ENCODE results near the gene AKNA. TPM values are rescaled to one million over a fixed set of nuclear protein-coding genes. Genes with fewer than 3 reads are reported as not detected.

Gene AKNA
- total RNA-seq, 1 experiment from 2014 or later, result 29.3 TPM

DNA sequence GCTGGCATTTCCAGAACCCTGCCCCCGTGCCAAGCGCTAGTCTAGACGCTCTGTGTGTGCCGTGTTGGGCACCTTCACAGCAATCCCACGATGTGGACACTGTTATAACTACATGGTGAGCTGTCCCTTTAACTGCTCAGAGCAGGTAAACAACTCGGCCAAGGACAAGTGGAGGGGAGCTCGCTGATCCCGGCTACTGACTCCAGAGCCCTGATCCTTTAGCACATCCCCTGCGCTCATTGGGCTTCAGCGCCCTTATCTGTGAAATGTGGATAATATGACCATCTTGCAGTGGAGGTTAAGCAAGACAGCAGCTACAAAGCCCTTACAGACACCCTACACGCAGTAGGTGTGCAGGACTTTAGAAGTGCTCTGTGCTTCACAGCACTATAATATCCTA, 41.6 kb downstream of the AKNA start:
- Mint-ChIP-seq H3K27me3 (ENCODE audit: low read depth) (no peaks in the 10 kb centered on the region), H3K9me3 (no peaks in the 10 kb centered on the region), H3K4me1 (peaks cover 17% of the 10 kb centered on the region), H3K4me3 (no peak overlapping the region), H3K36me3 (peaks cover 48% of the 10 kb centered on the region), H3K27ac (no peak overlapping the region)
- no peak for ATAC-seq
- TF ChIP-seq ZNF317 (CRISPR knock-in tag; IDR thresholded peaks at IDR 0.05; ENCODE audit: borderline replicate concordance, low read depth), result no peak
- TF ChIP-seq SMAD3 (CRISPR knock-in tag; IDR thresholded peaks at IDR 0.05; ENCODE audit: borderline replicate concordance), result no peak
- no peak for TF ChIP-seq PRDM15 (CRISPR knock-in tag; IDR thresholded peaks at IDR 0.05)
- TF ChIP-seq GRHL2 (CRISPR knock-in tag; IDR thresholded peaks at IDR 0.05; ENCODE audit: insufficient replicate concordance, severe bottlenecking), result no peak
- no peak for TF ChIP-seq ZNF138 (CRISPR knock-in tag; conservative IDR thresholded peaks at IDR 0.05)
- no peak for TF ChIP-seq NFATC4 (CRISPR knock-in tag; IDR thresholded peaks at IDR 0.05)
- no peak for TF ChIP-seq PRRX2 (CRISPR knock-in tag; IDR thresholded peaks at IDR 0.05)
- no peak for TF ChIP-seq HMGXB4 (CRISPR knock-in tag; IDR thresholded peaks at IDR 0.05)
- TF ChIP-seq NR1H2 (CRISPR knock-in tag; IDR thresholded peaks at IDR 0.05), result no peak
- TF ChIP-seq, protein P1, sequence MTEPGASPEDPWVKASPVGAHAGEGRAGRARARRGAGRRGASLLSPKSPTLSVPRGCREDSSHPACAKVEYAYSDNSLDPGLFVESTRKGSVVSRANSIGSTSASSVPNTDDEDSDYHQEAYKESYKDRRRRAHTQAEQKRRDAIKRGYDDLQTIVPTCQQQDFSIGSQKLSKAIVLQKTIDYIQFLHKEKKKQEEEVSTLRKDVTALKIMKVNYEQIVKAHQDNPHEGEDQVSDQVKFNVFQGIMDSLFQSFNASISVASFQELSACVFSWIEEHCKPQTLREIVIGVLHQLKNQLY (CRISPR knock-in tag; IDR thresholded peaks at IDR 0.05), result no peak
- no peak for TF ChIP-seq PREB (CRISPR knock-in tag; IDR thresholded peaks at IDR 0.05; ENCODE audit: borderline replicate concordance)
- TF ChIP-seq, protein P2, sequence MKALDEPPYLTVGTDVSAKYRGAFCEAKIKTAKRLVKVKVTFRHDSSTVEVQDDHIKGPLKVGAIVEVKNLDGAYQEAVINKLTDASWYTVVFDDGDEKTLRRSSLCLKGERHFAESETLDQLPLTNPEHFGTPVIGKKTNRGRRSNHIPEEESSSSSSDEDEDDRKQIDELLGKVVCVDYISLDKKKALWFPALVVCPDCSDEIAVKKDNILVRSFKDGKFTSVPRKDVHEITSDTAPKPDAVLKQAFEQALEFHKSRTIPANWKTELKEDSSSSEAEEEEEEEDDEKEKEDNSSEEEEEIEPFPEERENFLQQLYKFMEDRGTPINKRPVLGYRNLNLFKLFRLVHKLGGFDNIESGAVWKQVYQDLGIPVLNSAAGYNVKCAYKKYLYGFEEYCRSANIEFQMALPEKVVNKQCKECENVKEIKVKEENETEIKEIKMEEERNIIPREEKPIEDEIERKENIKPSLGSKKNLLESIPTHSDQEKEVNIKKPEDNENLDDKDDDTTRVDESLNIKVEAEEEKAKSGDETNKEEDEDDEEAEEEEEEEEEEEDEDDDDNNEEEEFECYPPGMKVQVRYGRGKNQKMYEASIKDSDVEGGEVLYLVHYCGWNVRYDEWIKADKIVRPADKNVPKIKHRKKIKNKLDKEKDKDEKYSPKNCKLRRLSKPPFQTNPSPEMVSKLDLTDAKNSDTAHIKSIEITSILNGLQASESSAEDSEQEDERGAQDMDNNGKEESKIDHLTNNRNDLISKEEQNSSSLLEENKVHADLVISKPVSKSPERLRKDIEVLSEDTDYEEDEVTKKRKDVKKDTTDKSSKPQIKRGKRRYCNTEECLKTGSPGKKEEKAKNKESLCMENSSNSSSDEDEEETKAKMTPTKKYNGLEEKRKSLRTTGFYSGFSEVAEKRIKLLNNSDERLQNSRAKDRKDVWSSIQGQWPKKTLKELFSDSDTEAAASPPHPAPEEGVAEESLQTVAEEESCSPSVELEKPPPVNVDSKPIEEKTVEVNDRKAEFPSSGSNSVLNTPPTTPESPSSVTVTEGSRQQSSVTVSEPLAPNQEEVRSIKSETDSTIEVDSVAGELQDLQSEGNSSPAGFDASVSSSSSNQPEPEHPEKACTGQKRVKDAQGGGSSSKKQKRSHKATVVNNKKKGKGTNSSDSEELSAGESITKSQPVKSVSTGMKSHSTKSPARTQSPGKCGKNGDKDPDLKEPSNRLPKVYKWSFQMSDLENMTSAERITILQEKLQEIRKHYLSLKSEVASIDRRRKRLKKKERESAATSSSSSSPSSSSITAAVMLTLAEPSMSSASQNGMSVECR (CRISPR knock-in tag; IDR thresholded peaks at IDR 0.05; ENCODE audit: borderline replicate concordance), result no peak
- TF ChIP-seq KAT7 (CRISPR knock-in tag; IDR thresholded peaks at IDR 0.05; ENCODE audit: borderline replicate concordance), result no peak
- TF ChIP-seq E2F4 (CRISPR knock-in tag; IDR thresholded peaks at IDR 0.05; ENCODE audit: borderline replicate concordance, low read depth), result no peak
- TF ChIP-seq MXD4 (CRISPR knock-in tag; IDR thresholded peaks at IDR 0.05; ENCODE audit: borderline replicate concordance), result no peak
- no peak for DNase-seq (ENCODE audit: low spot score)
- POLR2A ChIA-PET, result no interaction called here
- CTCF ChIA-PET, result interaction anchor here (0.7 kb wide), 1 partner anchor 264 kb away, joined by 3 read pairs; no protein-coding TSS in a partner anchor
